HCT116 (cell line): ENCODE data around the gene FMO4. TPM values are rescaled to one million over a fixed set of nuclear protein-coding genes. Genes with fewer than 3 reads are reported as not detected.
"Not testable (repeated sequence)": the region's sequence is repeated elsewhere in the genome, so short reads cannot be mapped to it uniquely, and the experiment has no call there.

Experiments used
- ATAC-seq: fragments of 200-7000 bp; cut with Tn5 transposase; 2 replicates; pipeline ENCODE4 v1.9.1; 2020; ENCODE audit warnings: mild to moderate bottlenecking, moderate library complexity
- BruUV-seq: library from RNA; stranded (reverse); fragments of 400-500 nt; replicated peaks from 2 replicates; lab custom pipeline; 2021; lab: Mats Ljungman, UMichigan
- CTCF ChIA-PET: fragments of 300-600 bp; sonication (Branson Sonifier 250); formaldehyde crosslinking; loops from one replicate; lab custom pipeline; 2021; ENCODE audit warnings: antibody characterized with exemption; lab: Charles Lee
- POLR2A ChIA-PET: fragments of 300-600, 350-600 bp; sonication (Branson Sonifier 250); formaldehyde crosslinking; loops from one replicate; lab custom pipeline; 2021; ENCODE audit warnings: antibody characterized with exemption; lab: Charles Lee
- RAD21 ChIA-PET, 2 experiments: fragments of 300-600 bp; sonication (Branson Sonifier 250); formaldehyde crosslinking; loops; one replicate each; lab custom pipeline; 2023; ENCODE audit warnings: low total read pairs in 2 of 2; ENCODE audit not compliant: uncharacterized antibody in 2 of 2, unreplicated experiment in 2 of 2, low non-redundant PET in 1 of 2; lab: Charles Lee
- DNase-seq: peaks from one replicate; pipeline ENCODE4 v3.0.0-alpha.2; 2010; ENCODE audit warnings: low read depth, low spot score
- H2AFZ ChIP-seq: fragments of 200-600 bp; shearing (Covaris generic), sonication (generic); 2 replicates; pipeline ENCODE4 v1.6.1; 2017; ENCODE audit warnings: low read depth, mixed run types, mixed read lengths, antibody characterized with exemption, low read length; ENCODE audit not compliant: poor library complexity, severe bottlenecking
- H3K27ac ChIP-seq: 2 replicates; pipeline ENCODE4 v1.5.1; 2012; ENCODE audit warnings: low read depth, low read length
- H3K27me3 ChIP-seq: fragments of 200-600 bp; sonication (generic); 2 replicates; pipeline ENCODE4 v1.6.1; 2016; ENCODE audit warnings: mixed run types, low read length, mixed read lengths; ENCODE audit not compliant: insufficient read depth
- H3K36me3 ChIP-seq, 2 experiments: fragments of 200-500 bp in 1 of 2; fragments of 200-600 bp in 1 of 2; sonication (Bioruptor generic) in 1 of 2; sonication (generic) in 1 of 2; 2 replicates each; pipeline versions ENCODE4 v1.5.1 to v1.6.1; 2014 to 2016; ENCODE audit warnings: low read length in 2 of 2, inconsistent platforms in 1 of 2, mixed read lengths in 1 of 2, mixed run types in 1 of 2; ENCODE audit not compliant: insufficient read depth in 2 of 2, control insufficient read depth in 1 of 2
- H3K4me1 ChIP-seq, 2 experiments: fragments of 200-600 bp in 1 of 2; sonication (generic) in 1 of 2; 2 replicates each; pipeline versions ENCODE4 v1.5.1 to v1.6.1; 2012 to 2017; ENCODE audit warnings: low read length in 2 of 2, inconsistent platforms in 1 of 2, mild to moderate bottlenecking in 1 of 2, mixed read lengths in 1 of 2, mixed run types in 1 of 2, moderate library complexity in 1 of 2; ENCODE audit not compliant: insufficient read depth in 2 of 2, control insufficient read depth in 1 of 2
- H3K4me2 ChIP-seq: fragments of 200-600 bp; sonication (generic); 2 replicates; pipeline ENCODE4 v1.6.1; 2017; ENCODE audit warnings: mixed run types, low read length, mixed read lengths
- H3K4me3 ChIP-seq, 2 experiments: fragments of 200-600 bp in 1 of 2; sonication (generic) in 1 of 2; replicated peaks in 1 of 2; 2 replicates each; pipeline ENCODE4 v1.5.1; 2011 to 2016; ENCODE audit warnings: low read length in 2 of 2, control low read depth in 1 of 2, low read depth in 1 of 2, mild to moderate bottlenecking in 1 of 2, mixed read lengths in 1 of 2, mixed run types in 1 of 2
- H3K79me2 ChIP-seq: fragments of 200-600 bp; sonication (generic); 2 replicates; pipeline ENCODE4 v1.6.1; 2017; ENCODE audit warnings: mild to moderate bottlenecking, mixed run types, low read length, moderate library complexity, mixed read lengths; ENCODE audit not compliant: insufficient read depth
- H3K9ac ChIP-seq: fragments of 200-600 bp; sonication (generic); 2 replicates; pipeline ENCODE4 v1.6.1; 2016; ENCODE audit warnings: low read length, mixed read lengths
- H3K9me2 ChIP-seq: fragments of 200-600 bp; sonication (generic), shearing (Covaris generic); 2 replicates; pipeline ENCODE4 v1.6.1; 2017; ENCODE audit warnings: mixed run types, mild to moderate bottlenecking, moderate library complexity; ENCODE audit not compliant: insufficient read depth
- H3K9me3 ChIP-seq, 2 experiments: fragments of 200-500 bp in 1 of 2; fragments of 200-600 bp in 1 of 2; sonication (Bioruptor generic) in 1 of 2; sonication (generic) in 1 of 2; 2 replicates each; pipeline ENCODE4 v1.6.1; 2014 to 2017; ENCODE audit warnings: low read length in 2 of 2, mixed read lengths in 2 of 2, inconsistent platforms in 1 of 2, low read depth in 1 of 2, mild to moderate bottlenecking in 1 of 2, mixed run types in 1 of 2, moderate library complexity in 1 of 2; ENCODE audit not compliant: control insufficient read depth in 1 of 2, insufficient read depth in 1 of 2
- H4K20me1 ChIP-seq: fragments of 200-600 bp; sonication (generic), shearing (Covaris generic); 2 replicates; pipeline ENCODE4 v1.6.1; 2017; ENCODE audit warnings: mixed run types, mild to moderate bottlenecking, moderate library complexity; ENCODE audit not compliant: insufficient read depth
- CBX3 ChIP-seq: IDR thresholded peaks from 2 replicates; pipeline ENCODE4 v1.6.1; 2012; ENCODE audit warnings: low read depth
- CEBPB ChIP-seq: IDR thresholded peaks from 2 replicates; pipeline ENCODE4 v1.6.1; 2012; ENCODE audit warnings: low read depth
- EZH2 ChIP-seq: fragments of 200-600 bp; sonication (generic); IDR thresholded peaks from 2 replicates; pipeline ENCODE4 v1.6.1; 2017; ENCODE audit warnings: antibody characterized with exemption, mixed run types
- FOSL1 ChIP-seq: IDR thresholded peaks from 2 replicates; pipeline ENCODE4 v1.6.1; 2012; ENCODE audit warnings: low read depth
- SIN3A ChIP-seq: IDR thresholded peaks from 2 replicates; pipeline ENCODE4 v1.6.1; 2012; ENCODE audit warnings: low read depth
- ZFX ChIP-seq: fragments of 450-650 bp; IDR thresholded peaks from 2 replicates; pipeline ENCODE4 v1.6.1; 2017
- ZNF274 ChIP-seq: fragments of 200-500 bp; sonication (Bioruptor generic); IDR thresholded peaks from 2 replicates; pipeline ENCODE4 v1.6.1; 2014; ENCODE audit warnings: mild to moderate bottlenecking, low read depth, low read length, inconsistent platforms
- intact Hi-C: fragments of 100-400 bp; cut with micrococcal nuclease; formaldehyde crosslinking; loops from 2 replicates; pipeline ENCODE4 v1.10.0; 2022
- total RNA-seq: library from RNA; stranded (reverse); gene quantifications from one replicate; pipeline ENCODE4 v1.2.1, GENCODE V29; 2021; ENCODE audit not compliant: unreplicated experiment
- TF ChIP-seq, protein P1 (sequence below): IDR thresholded peaks from 2 replicates; pipeline ENCODE4 v1.6.1; 2011; ENCODE audit warnings: mild to moderate bottlenecking, low read length, moderate library complexity; ENCODE audit not compliant: insufficient replicate concordance; ENCODE audit errors: extremely low read depth

Gene FMO4
- total RNA-seq, 1 experiment from 2014 or later = 1.4 TPM

DNA sequence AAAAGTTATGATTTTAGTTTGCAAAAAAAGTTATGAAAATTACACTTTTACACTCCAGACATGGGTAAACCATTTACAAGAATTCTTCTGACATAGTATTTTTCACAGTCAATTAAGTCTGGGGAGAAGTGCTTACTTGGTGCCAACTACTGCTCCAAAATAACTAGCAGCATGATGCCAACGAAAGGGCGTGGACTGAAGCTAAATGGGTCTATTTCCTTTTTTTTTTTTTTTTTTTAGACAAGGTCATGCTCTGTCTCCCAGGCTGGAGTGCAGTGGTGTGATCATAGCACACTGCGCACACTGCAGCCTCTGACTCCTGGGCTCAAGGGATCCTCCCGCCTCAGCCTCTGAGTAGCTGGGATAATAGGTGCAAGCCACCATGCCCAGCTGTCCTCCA is 43.2 kb downstream of the FMO4 start:
- Histone ChIP-seq H3K79me2 (no peaks in the 10 kb centered on the region), H3K4me1 (no peaks in the 10 kb centered on the region), H3K4me2 (no peak overlapping the region), H4K20me1 (no peaks in the 10 kb centered on the region; the same call in 1 of the 2 replicates), H3K9me3 (no peaks in the 10 kb centered on the region), H3K36me3 (no peaks in the 10 kb centered on the region), H3K4me3 (no peak overlapping the region), H3K9me2 (no peaks in the 10 kb centered on the region), H3K27ac (no peak overlapping the region), H2AFZ (no peak overlapping the region), H3K27me3 (no peaks in the 10 kb centered on the region), H3K9ac (no peak overlapping the region)
- ChIA-PET POLR2A (interaction anchor here (1.3 kb wide), 1 partner anchor 43 kb away, joined by 3 read pairs; the partner anchor contains the start of gene FMO4), RAD21 (no interaction called here), CTCF (no interaction called here)
- ATAC-seq = no peak
- BruUV-seq = no TSS peak
- TF ChIP-seq EZH2 (no peak), ZFX (no peak), ZNF274 (no peak), SIN3A (no peak), CBX3 (no peak), FOSL1 (no peak), CEBPB (no peak)
- TF ChIP-seq, protein P1, sequence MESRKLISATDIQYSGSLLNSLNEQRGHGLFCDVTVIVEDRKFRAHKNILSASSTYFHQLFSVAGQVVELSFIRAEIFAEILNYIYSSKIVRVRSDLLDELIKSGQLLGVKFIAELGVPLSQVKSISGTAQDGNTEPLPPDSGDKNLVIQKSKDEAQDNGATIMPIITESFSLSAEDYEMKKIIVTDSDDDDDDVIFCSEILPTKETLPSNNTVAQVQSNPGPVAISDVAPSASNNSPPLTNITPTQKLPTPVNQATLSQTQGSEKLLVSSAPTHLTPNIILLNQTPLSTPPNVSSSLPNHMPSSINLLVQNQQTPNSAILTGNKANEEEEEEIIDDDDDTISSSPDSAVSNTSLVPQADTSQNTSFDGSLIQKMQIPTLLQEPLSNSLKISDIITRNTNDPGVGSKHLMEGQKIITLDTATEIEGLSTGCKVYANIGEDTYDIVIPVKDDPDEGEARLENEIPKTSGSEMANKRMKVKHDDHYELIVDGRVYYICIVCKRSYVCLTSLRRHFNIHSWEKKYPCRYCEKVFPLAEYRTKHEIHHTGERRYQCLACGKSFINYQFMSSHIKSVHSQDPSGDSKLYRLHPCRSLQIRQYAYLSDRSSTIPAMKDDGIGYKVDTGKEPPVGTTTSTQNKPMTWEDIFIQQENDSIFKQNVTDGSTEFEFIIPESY = no peak
- intact Hi-C loops = no loop called here
- no peak for DNase-seq

DNA sequence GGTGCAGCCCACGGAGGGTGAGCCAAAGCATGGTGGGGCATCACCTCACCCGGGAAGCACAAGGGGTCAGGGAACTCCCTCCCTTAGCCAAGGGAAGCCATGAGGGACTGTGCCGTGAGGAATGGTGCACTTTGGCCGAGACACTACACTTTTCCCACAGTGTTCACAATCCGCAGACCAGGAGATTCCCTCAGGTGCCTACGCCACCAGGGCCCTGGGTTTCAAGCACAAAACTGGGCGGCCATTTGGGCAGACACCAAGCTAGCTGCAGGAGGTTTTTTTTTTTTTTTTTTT is 45.3 kb downstream of the FMO4 start:
- H4K20me1 ChIP-seq, RAD21 ChIA-PET, H3K36me3 ChIP-seq, H3K79me2 ChIP-seq, DNase-seq, ATAC-seq, H3K4me2 ChIP-seq, H2AFZ ChIP-seq, POLR2A ChIA-PET, H3K9ac ChIP-seq, H3K27ac ChIP-seq, H3K27me3 ChIP-seq, H3K4me1 ChIP-seq, H3K4me3 ChIP-seq, BruUV-seq, H3K9me3 ChIP-seq, intact Hi-C loops, H3K9me2 ChIP-seq: not testable (repeated sequence)
- CTCF ChIA-PET = interaction anchor here (0.8 to 1.3 kb wide), 2 partner anchors 20 to 125 kb away, joined by 3 to 4 read pairs; no protein-coding TSS in a partner anchor
